ENCODE measurements around the gene DGKQ.

Gene DGKQ

DNA sequence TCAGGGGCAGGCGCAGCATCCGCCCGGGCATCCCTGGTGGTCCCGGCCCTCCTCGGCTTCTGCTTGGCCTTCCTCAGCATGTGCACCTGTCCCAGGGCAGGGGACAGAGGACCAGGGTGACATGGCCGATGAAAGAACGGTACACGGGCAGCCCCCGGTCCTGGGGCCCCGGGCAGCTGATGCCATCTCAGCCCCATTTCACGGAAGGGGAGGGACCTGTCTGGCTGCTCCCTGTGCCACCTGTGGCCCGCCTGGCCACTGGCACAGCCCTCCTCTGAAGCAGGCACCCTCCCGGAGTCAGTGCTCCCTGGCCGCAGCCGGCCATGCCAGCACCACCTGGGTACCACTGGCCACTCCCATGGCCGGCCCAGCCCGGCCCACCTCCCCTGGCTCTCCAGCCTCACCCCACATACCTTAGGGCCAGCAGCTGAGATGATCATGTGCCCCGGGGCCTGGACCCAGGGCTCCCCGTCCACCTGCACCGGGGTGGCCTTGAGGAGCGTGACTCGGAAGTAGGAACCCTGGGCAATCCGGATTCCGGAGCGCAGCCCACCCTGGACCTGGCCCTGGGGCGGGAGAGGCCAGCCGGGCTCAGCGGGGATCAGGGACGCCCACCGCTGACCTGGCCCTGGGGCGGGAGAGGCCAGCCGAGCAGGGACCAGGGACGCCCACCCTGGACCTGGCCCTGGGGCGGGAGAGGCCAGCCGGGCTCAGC lies 12.6 kb downstream of the DGKQ start:
- DNase-seq (ENCODE audit: low read depth) = no peak

DNA sequence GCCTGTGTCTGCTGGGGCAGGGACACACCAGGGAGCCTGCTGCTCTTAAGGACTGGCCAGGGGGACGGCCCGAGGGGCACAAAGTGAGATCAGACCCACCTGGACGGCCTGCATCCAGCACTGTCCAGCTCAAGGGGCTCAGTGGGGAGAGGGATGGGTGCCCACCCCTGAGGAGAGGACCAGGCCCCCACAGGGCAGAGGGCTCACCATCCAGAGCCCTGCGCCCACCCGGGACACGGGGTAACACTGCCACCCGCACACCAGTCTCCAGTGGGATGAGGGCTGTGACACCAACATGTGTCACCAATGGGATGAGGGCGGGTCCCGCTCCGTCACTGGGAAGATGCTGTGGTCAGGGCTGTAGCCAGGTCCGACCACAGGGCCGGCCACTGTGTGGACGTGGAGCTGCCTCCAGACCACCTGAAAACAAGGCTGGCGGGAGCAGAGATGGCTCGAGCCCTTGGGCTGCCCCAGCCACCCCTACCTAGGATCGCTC lies 13.2 kb downstream of the DGKQ start:
- no peak for DNase-seq (ENCODE audit: low read depth)

DNA sequence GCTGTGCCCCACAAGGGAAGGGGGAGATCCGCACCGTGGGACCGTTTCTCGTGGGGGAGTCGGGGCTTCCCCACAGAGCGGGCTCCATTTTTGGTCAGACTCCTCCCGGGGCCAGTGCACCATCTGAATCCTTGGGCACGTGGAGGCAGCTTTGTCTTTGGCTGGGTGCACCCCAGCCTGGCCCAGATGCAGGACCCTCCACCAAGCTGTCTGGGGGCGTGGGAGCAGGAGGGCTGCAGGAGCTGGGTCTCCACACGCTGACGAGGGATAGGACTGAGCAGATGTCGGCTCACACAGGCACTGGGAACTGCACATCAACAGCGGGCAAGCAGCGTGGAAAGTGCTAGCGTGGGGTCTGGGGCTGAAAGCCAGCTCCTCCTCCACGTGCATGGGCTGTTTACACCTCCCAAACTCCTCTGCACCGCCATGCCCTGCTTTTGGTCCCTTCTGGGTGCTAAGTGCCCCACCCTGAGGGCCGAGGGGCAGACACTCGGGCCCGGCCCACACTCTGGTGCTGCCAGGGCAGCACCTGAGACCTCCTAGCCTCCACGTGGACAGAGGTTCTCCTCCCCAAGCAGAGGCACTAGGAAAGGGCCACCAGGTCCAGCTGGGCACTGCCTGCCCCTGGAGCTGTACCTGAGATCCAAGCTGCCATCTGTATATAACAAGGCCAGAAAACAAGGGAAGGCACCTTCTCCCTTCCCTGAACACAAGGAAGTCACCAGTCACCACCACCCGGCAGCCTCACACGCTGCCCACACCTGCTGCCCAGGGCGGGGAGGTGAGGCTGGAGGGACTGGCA lies 13.8 kb downstream of the DGKQ start:
- DNase-seq (ENCODE audit: low read depth) = no peak

DNA sequence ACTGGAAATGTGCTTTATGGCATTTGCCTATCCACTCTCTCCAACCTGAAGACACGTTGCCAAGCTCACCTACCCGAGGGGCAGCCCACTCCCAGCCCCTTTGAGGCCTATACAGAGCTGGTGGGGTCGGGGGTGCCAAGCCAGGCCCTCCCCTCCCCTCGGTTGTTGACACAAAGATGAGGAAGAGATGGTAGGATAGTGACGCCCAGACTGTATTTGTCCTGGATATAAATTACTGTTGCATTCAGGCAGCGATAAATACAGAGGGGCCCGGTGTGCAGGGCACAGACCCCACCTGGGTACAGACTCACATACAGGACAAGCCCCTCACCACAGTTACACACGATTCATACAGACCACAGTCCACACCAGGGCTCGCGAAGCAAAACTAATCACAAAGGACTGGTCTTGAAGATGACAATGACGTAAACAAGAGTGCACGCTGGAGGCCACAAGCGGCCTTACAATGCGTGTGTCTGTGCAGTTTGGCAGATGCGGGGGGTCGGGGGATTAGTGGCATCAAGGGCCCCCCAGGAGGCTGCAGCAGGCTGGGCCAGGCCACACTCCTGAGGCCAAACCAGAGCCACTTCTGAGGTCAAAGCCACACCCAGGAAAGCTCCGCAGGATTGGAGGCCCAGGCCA lies 14.6 kb downstream of the DGKQ start:
- DNase-seq (ENCODE audit: low read depth) = no peak

DNA sequence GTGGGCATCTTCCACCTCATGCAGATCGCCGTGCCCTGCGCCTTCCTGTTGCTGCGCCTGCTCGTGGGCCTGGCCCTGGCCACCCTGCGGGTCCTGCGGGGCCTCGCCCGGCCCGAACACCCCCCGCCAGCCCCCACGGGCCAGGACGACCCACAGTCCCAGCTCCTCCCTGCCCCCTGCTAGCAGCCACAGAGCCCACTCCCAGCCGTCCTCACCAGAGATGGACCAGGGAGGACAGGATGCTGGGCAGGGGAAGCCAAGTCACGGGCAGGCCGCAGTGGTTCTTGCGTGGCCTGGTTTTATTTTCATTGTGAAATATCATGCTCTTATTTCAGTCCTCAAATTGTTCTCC lies 15.1 kb downstream of the DGKQ start:
- no peak for DNase-seq (ENCODE audit: low read depth)

DNA sequence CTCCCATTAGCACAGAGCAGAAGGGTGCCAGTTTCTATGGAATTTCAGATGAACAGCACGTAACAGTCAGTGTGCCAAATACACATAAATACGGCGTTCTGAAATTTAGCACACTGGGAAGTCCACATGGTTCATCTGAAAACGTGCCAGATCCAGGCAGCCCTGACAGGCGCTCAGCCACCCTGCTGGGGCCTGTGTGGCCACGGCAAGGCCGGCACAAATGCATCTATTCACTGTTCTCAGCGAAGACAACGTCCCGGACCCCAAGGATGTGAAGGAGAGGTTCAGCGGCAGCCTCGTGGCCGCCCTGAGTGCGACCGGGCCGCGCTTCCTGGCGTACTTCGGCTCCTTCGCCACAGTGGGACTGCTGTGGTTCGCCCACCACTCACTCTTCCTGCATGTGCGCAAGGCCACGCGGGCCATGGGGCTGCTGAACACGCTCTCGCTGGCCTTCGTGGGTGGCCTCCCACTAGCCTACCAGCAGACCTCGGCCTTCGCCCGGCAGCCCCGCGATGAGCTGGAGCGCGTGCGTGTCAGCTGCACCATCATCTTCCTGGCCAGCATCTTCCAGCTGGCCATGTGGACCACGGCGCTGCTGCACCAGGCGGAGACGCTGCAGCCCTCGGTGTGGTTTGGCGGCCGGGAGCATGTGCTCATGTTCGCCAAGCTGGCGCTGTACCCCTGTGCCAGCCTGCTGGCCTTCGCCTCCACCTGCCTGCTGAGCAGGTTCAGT lies 15.6 kb downstream of the DGKQ start:
- no peak for DNase-seq (ENCODE audit: low read depth)

DNA sequence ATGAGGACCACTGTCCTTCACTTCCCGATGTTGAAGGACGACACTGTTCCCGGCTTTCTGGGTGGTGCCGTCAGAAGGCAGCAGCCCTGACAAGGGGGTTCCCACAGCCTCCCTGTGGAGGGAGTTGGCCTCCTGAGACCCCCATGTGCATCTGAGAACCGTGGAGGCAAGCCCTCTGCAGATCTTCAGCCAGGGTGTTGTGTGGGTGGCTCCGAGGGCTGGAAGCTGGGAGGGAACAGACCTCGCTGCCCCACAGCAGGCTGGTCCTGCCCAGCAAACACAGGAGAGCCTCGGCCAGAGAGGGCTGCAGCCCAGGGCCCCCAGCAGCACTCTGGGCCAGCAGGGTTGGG lies 16.2 kb downstream of the DGKQ start:
- DNase-seq (ENCODE audit: low read depth) = no peak

DNA sequence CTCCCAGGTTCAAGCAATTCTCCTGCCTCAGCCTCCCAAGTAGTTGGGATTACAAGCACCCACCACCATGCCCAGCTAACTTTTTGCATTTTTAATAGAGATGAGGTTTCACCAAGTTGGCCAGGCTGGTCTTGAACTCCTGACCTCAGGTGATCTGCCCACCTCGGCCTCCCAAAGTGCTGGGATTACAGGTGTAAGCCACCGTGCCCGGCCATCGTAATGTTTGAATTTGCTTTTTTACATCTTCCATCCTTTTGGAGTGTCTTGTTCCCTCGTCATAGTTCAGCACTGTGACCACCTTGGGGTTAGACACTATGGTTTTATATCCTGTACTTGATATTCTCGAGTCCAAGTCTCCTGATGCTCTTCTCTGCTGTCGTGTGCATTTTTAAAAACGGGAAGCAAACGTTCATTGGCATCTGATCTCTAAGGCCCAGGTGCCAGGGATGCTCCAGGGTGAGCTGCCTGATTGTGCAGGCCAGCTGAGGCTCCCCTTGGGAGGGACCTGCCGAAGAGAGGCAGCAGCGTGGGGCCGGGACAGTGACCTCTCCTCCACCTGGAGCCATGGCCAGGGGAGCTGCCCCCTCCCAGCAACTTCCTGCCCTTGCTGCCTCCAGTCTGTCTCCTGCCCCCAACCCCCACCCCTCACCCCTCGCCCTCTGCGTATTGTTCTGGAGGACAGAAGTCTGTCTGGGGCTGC lies 16.7 kb downstream of the DGKQ start:
- no peak for DNase-seq (ENCODE audit: low read depth)

DNA sequence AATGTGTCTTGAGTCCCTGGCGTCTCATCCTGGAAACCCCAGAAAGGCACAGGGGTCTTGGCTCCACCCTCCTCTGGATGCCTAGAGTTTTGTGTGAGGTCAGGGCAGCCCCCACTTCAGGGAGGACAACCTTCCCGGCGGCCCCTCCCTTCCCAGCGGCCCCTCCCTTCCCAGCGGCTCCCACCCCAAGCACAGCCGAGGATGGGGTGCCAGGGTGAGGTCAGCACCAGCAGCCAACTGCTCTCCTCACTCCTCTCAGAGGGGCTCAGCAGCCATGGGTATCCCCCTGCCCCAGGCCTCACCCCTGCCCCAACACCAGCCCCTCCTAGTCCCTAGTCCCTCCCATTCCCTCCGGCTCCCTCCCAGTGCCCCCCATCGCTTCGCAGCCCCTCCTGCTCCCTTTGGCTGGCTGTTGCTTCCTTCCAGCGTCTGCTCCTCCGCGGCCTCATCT lies 17.4 kb downstream of the DGKQ start:
- DNase-seq (ENCODE audit: low read depth) = no peak

DNA sequence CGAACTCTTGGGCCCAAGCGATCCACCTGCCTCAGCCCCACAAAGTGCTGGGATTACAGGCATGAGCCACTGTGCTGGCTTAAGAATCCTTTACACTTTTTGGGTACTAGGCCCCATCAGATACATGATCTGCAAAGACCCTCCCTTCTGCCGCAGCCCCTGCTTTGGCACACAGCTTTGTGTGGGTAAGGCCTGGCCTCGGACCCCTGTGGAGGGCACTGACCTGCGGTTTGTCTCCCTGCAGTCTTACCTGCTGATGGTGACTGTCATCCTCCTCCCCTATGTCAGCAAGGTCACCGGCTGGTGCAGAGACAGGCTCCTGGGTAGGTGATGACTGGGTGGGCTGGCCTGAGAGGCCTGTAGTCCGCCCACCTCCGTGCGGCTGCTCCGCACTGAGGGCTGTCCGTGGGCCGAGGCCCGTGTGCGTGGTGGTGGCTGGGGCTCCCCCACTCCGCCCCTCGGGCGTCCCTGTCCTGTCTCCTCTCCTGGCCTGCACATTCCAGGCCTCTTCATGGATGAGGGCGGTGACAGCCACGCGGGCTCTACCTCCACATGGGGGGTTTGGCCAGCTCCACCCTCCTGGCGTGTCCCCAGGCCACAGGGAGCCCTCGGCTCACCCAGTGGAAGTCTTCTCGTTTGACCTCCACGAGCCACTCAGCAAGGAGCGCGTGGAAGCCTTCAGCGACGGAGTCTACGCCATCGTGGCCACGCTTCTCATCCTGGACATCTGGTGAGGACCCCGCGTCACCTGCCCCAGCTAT lies 18.0 kb downstream of the DGKQ start:
- no peak for DNase-seq (ENCODE audit: low read depth)

DNA sequence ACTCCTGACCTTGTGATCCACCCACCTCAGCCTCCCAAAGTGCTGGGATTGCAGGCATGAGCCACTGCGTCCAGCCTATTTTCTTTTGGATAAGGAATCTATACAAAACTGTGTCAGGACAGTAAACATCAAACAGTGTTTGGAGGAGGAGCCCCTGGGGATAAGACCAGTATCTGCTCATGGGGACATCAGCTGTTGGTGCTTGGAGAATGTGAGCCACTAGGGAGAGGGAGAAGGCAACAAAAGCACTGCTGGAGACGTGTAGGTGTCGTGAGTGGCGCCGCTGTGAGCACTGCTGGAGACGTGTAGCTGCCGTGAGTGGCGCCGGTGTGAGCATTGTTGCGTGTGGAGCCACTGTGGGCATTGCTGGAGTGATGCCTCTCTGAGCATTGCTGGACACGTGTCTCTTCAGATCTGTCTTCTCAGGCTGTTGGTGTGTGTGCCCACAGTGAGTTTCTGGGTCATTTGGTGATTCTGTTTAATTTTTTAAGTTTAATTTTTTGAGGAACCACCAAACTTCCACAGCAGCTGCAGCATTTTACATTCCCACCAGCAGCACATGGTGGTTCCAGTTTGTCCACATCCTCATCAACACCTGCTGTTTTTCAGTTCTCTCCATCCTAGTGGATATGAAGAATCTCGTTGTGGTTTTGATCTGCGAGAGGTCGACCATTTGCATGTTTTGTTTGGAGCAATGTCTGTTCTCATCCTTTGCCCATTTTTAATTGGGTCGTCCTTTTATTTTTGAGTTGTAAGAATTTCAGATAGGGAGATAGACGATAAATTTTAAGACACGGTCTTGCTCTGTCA lies 19.0 kb downstream of the DGKQ start:
- DNase-seq (ENCODE audit: low read depth) = no peak

DNA sequence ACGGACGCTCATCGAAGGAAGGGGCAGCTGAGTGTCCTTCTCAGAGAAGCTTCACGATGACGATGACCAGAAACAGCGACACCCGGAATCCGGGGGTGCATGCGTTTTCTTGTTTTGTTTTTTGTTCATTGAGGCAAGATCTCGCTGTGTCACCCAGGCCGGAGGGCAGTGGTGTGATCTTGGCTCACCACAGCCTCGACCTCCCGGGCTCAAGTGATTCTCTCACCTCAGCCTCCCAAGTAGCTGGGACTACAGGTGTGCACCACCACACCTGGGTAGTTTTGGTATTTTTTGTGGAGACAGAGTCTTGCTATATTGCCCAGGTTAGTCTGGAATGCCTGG lies 19.8 kb downstream of the DGKQ start:
- no peak for DNase-seq (ENCODE audit: low read depth)

DNA sequence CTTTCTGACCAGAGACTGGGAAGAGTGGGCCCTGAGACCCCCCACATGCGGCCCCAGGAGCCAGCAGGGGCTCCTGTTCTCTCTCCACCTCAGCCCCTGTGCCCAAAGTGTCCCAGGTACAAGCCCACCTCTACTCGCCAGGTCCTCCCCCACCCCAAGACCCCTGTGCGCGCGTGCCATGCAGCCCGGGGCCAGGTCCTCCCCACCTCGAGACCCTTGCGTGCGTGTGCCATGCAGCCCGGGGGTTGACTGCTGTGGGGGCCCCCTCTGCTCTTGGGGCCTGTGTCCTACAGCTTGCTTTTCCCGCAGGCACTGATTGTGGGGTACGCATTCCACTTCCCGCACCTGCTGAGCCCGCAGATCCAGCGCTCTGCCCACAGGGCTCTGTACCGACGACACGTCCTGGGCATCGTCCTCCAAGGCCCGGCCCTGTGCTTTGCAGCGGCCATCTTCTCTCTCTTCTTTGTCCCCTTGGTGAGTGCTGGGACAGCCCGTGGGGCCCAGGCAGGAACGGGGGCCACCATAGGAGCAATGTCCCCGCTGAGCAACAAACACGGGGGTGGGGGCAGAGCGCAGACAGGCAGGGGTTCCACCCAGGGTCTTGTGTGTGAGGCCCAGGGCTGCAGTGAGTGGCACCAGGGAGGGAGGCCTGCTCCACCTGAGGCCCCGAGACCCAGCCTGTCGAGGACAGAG lies 20.3 kb downstream of the DGKQ start:
- no peak for DNase-seq (ENCODE audit: low read depth)

DNA sequence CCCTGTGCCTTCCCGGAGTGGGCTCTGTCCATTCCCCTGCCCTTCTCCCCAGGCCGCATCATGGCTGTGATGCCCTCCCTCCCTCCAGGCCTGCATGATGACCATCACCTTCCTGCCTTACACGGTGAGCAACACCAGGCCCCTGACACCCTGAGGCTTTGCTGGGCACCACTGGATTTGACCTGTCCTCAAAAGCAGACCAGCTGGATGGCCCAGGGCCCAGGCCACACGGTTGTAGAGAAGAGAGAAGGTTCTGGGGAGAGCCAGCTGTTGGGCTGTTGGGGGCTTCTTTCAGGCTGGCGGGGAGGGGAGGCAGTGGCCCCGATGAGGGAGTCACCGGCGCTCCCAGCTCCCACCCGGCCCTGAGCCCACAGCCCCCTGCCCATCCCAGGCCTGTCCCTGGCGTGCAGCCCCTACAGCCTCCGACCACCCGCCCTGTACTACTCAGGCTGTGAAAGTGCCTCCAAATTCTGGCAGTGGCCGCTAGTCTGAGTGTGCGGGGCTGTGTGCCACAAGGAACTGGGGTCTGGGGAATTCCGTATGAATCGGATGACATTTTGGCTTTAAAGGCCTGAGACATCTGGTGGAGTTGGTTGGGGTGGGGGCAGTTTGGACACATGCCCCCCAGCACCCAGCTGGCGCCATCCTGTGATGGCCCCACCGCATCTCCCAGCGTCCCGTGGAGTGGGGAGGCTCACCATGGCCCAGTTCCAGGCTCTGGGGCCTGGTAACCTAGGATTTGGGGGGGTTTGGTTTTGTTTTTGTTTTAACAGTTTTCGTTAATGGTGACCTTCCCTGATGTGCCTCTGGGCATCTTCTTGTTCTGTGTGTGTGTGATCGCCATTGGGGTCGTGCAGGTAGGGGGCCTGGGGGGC lies 21.5 kb downstream of the DGKQ start:
- DNase-seq (ENCODE audit: low read depth) = no peak

DNA sequence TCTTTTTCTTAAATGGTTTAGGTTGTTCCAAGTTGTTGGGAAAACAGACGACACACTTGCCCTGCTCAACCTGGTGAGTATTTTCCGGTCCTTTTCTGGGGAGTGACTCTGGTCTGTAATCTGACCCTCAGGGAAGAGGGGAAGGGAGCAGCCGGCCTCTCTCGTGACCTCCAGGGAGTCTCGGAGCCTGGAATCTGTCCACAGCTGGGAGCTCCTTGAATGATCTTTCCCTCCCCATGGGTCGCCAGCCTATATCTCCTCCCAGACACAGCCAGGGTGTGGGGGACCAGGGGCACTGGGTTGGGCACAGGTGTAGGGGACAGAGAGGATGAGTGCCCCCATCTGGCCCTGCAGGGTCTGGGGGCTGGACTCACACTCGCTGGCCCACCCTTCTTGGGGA lies 22.2 kb downstream of the DGKQ start:
- no peak for DNase-seq (ENCODE audit: low read depth)

DNA sequence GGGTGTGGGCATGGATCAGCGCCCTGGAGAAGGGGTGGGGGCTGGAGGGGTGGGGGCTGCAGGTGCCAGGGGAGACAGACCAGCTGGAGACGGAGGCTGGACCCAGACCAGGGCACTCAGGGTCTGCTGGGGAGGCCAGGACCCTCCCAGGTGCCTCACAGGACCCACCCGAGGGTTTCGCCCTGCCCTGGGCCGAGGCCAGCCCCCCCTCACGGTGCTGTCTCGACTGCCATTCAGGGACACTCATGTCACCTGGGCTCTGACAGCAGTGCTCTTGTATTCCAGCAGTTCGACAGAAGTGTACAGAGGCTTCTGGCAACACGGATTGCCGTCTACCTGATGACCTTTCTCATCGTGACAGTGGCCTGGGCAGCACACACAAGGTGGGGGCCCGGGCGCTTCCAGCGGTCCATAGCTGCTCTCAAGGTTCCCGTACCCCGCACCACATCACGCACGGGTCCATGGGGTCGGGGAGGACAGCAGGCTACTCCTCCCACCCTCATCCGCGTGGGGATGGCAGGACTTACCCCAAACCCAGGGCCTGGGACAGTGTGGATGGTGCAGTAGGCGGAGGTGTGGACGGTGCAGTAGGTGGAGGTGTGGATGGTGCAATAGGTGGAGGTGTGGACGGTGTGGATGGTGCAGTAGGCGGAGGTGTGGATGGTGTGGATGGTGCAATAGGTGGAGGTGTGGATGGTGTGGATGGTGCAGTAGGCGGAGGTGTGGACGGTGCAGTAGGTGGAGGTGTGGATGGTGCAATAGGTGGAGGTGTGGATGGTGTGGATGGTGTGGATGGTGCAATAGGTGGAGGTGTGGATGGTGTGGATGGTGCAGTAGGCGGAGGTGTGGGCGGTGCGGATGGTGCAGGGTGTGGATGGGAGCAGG lies 23.0 kb downstream of the DGKQ start:
- DNase-seq (ENCODE audit: low read depth) = no peak

DNA sequence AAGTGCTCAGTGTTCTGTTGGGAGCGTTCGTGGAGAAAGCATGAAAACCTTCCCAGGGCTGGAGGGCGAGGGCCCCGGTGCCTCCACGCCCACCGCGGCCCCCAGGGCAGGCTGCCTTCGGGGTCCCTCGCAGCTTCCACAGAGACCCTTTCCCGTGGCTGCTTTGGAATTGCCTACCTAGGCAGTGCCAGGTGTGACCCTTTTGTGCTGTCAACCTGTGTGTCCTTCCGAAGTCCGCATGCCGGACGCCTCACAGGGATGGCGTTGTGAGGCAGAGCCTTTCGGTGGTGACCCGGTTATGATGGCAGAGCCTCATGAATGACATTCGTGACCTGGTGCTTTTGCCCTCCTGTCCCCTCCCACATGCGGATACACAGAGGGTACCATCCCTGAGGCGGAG lies 23.7 kb downstream of the DGKQ start:
- DNase-seq (ENCODE audit: low read depth) = no peak

DNA sequence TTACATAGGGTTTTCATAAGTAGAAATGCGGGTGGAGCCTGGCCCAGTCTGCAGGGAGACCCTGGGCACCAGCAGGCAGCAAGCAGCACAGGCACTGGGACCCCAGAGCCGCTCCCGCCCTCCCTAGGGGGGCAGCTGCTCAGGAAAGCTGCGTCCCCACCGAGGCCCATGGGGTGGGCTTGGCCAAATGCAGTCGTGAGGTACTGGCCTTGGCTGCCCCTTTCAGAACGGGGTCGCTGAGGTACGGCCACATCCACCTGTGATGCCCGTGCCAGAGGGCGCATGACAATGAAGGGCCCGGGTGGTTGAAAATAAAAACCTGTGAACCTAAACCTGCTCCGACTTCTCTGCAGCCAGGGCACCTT lies 24.5 kb downstream of the DGKQ start:
- DNase-seq (ENCODE audit: low read depth) = no peak

Measured in activated T-cell treated with anti-CD3 and anti-CD28 coated beads for 48 hours (primary cell).